Activated naive CD4-positive, alpha-beta T cell treated with anti-CD3 and anti-CD28 coated beads, Interleukin-2, amount 10 ng/mL, durations not matched to agents 7 days and 5 days (primary cell): Measurements from ENCODE around the gene AHR.
"Not testable (repeated sequence)": the region's sequence is repeated elsewhere in the genome, so short reads cannot be mapped to it uniquely, and the experiment has no call there.

ENCODE experiments used
- CTCF ChIA-PET: fragments of 350-600 bp; sonication (Branson Sonifier 250); formaldehyde crosslinking; loops from one replicate; lab custom pipeline; 2021; ENCODE audit warnings: antibody characterized with exemption; lab: Charles Lee
- DNase-seq: peaks from one replicate; pipeline ENCODE4 v3.0.0-alpha.2; 2020
- H3K27ac Mint-ChIP-seq: one replicate; pipeline ENCODE4 v1.8.0; 2021; ENCODE audit warnings: mild to moderate bottlenecking, moderate library complexity, mixed read lengths
- H3K27me3 Mint-ChIP-seq: one replicate; pipeline ENCODE4 v1.8.0; 2021; ENCODE audit warnings: mild to moderate bottlenecking, mixed read lengths
- H3K36me3 Mint-ChIP-seq: one replicate; pipeline ENCODE4 v1.8.0; 2021; ENCODE audit warnings: mixed read lengths
- H3K4me1 Mint-ChIP-seq: one replicate; pipeline ENCODE4 v1.8.0; 2021; ENCODE audit warnings: mixed read lengths
- H3K4me3 Mint-ChIP-seq: one replicate; pipeline ENCODE4 v1.8.0; 2021; ENCODE audit warnings: mild to moderate bottlenecking, moderate library complexity, mixed read lengths
- H3K9me3 Mint-ChIP-seq: one replicate; pipeline ENCODE4 v1.8.0; 2021; ENCODE audit warnings: mixed read lengths

The AHR gene

DNA sequence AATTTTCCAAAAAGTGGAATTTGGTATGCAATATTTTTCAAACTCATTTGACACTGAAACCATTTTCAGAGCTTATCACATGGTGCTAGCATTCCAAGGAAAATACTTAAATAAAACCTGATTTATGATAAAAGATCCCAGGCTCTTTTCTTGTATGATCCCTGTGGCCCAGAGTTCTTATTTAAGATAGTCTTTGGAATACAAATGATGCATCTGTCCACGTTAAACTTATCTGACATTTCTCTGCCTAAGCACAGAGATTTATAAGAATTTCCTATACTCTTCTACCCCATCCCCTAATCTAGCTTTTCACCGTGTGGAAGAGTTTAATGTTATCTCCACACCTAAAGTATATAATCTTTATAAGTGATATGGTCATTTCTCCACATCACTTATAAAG is 66.2 kb downstream of the AHR start:
- Mint-ChIP-seq H3K27me3 (no peaks in the 10 kb centered on the region), H3K9me3 (peaks cover 4% of the 10 kb centered on the region), H3K27ac (no peak overlapping the region), H3K36me3 (peaks cover 2% of the 10 kb centered on the region), H3K4me1 (peaks cover 7% of the 10 kb centered on the region), H3K4me3 (no peak overlapping the region)
- CTCF ChIA-PET: interaction anchor here (1.3 kb wide), 1 partner anchor 382 kb away, joined by 3 read pairs; no protein-coding TSS in a partner anchor
- DNase-seq: no peak

DNA sequence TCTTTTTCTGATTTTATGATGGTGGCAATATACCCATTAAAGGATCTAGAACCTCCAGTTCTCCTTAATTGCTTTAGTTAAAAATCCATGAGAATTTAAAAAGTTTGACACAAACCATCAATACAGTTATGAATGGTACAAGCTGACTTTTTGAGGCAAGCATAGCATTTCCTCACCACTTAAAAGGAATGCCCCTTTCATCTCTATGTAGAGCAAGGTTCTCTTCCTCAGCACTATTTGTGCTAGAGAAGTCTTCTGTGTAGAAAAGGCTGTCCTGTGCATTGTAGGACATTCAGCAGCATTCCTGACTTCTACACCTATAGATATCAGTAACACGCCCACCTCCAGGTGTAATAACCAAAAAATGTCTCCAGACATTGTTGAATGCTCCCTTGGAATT is 67.3 kb downstream of the AHR start:
- no peak for DNase-seq
- Mint-ChIP-seq H3K27ac (no peak overlapping the region), H3K4me3 (no peak overlapping the region), H3K36me3 (no peaks in the 10 kb centered on the region), H3K27me3 (no peaks in the 10 kb centered on the region), H3K9me3 (peaks cover 4% of the 10 kb centered on the region), H3K4me1 (peaks cover 7% of the 10 kb centered on the region)
- CTCF ChIA-PET: interaction anchor here (1.3 kb wide), 1 partner anchor 383 kb away, joined by 3 read pairs; no protein-coding TSS in a partner anchor

DNA sequence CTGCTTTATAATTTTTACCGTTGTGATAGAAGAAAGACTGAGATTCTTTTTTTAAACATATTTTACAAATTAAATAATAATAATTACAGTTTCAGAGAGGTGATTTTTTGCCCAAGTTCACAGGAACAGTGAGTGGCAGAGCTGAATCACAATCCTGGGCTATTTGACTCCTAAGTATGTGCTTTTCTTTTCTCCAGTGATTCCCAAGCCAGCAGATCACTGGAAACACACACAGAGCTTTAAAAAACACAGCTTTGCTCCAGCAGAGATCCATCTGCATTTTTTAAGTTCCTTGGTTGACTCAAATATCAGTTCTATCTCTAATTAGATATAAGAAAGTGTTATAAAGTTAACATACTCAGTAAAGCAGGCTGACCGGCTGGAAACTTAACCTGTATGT is 69.0 kb downstream of the AHR start:
- H3K27ac Mint-ChIP-seq: no peak overlapping the region
- H3K4me3 Mint-ChIP-seq: no peak overlapping the region
- peaks cover 7% of the 10 kb centered on the region for H3K4me1 Mint-ChIP-seq
- DNase-seq: no peak
- CTCF ChIA-PET: no interaction called here
- no peaks in the 10 kb centered on the region for H3K36me3 Mint-ChIP-seq
- H3K27me3 Mint-ChIP-seq: no peaks in the 10 kb centered on the region
- H3K9me3 Mint-ChIP-seq: no peaks in the 10 kb centered on the region

DNA sequence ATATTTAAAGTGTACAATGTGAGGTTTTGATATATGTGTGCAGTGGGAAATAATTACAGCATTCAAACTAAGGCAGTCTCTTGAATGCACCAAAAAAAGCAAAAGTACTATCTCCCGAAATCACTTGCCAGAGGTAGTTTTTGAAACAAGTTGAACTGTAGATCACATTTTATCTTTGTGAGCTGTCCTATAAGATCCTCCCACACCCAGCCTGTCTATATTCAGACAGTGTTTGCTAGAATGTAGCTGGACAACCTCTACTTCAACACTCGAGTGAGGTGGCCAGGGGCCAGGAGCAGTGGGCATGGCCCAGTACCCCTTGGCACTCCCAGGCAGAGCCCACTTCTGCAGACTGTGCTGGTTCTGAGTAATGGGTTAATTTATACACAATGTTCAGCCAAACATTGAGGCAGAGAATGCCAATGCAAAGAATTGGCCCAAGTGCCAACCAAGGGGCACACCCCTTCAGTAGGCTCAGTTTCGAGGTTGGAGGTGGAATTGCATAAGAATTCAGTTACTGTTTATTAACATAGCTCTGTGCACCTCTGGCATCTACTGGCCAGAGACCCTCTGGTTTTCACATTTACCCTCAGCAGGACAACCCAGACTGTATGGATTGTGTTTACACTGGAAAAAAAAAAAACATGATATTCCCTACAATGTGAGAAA is 70.5 kb downstream of the AHR start:
- Mint-ChIP-seq H3K4me1 (peaks cover 7% of the 10 kb centered on the region), H3K4me3 (no peak overlapping the region), H3K36me3 (no peaks in the 10 kb centered on the region), H3K27ac (no peak overlapping the region), H3K27me3 (no peaks in the 10 kb centered on the region), H3K9me3 (no peaks in the 10 kb centered on the region)
- CTCF ChIA-PET: interaction anchor here (0.7 kb wide), 1 partner anchor 1675 kb away, joined by 4 read pairs; no protein-coding TSS in a partner anchor
- no peak for DNase-seq

DNA sequence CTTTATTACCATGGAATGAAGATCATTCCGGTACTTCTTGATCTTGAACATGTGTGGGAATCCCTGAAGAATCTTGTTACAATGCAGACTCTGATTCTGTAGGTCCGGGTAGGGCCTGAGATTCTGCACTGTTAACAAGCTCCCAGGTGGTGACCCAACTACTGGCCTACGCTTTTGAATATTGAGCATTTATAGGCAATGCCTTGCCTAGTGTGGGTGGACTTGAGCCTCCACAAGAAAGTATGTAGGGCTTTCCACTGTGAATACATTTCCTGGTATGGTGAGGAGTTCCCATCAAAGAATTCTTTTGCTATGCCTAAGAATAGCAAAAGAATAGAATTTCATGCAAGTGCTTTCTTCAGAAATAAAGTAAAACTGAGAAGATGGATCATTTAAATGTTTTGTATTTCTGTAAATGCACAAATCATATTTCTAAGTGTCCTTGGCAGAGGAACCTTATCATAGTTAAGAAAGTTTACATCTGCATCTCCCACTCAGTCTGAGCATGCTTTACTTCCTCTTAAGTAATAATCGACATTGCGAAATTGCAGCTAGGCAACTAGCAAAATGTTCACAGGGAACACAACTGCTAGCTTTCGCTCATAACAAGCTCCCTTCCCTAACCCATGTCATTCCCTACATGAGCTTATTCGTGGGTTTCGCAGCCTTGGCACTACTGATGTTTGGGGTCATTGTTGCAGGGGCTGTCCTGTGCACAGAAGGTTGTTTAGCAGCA is 71.4 kb downstream of the AHR start:
- no peak overlapping the region for H3K4me3 Mint-ChIP-seq
- no peaks in the 10 kb centered on the region for H3K27me3 Mint-ChIP-seq
- H3K27ac Mint-ChIP-seq: no peak overlapping the region
- no peaks in the 10 kb centered on the region for H3K36me3 Mint-ChIP-seq
- H3K4me1 Mint-ChIP-seq: peaks cover 7% of the 10 kb centered on the region
- CTCF ChIA-PET: interaction anchor here (0.7 kb wide), 1 partner anchor 1674 kb away, joined by 4 read pairs; no protein-coding TSS in a partner anchor
- no peaks in the 10 kb centered on the region for H3K9me3 Mint-ChIP-seq
- no peak for DNase-seq

DNA sequence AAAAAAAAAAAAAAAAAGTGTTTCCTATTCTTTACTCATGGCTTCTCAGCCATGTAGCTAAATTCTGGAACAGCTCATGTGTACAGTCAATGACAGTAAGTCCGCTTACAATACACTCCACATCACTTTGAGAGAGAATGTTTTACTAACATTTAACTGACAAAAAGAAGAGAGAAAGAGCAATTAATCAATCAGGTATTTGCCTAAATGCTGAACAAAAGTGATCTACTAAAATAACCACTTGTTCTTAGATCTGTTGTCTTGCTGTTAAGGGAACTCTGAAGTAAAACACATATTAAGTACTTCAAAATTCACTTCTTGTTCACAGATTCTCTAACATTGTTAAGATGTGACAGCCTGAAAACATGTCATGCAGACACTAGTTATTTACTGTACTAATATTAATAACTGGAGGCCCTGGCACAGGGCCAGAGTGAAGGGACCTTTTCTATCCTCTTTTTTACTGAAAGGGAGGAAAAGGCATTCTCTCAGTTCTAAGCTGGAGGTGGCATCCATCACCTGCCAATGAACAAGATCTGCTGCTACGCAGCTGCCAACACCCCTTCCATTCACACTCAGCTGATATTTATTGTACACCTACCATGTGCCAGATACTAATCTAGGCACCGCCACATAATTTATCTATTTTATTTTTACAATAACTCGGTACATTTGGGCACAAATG is 72.6 kb downstream of the AHR start:
- H3K9me3 Mint-ChIP-seq: no peaks in the 10 kb centered on the region
- no peak overlapping the region for H3K4me3 Mint-ChIP-seq
- CTCF ChIA-PET: interaction anchor here (0.6 kb wide), 1 partner anchor 160 kb away, joined by 3 read pairs; no protein-coding TSS in a partner anchor
- no peak for DNase-seq
- no peak overlapping the region for H3K27ac Mint-ChIP-seq
- peaks cover 2% of the 10 kb centered on the region for H3K4me1 Mint-ChIP-seq
- H3K36me3 Mint-ChIP-seq: no peaks in the 10 kb centered on the region
- no peaks in the 10 kb centered on the region for H3K27me3 Mint-ChIP-seq

DNA sequence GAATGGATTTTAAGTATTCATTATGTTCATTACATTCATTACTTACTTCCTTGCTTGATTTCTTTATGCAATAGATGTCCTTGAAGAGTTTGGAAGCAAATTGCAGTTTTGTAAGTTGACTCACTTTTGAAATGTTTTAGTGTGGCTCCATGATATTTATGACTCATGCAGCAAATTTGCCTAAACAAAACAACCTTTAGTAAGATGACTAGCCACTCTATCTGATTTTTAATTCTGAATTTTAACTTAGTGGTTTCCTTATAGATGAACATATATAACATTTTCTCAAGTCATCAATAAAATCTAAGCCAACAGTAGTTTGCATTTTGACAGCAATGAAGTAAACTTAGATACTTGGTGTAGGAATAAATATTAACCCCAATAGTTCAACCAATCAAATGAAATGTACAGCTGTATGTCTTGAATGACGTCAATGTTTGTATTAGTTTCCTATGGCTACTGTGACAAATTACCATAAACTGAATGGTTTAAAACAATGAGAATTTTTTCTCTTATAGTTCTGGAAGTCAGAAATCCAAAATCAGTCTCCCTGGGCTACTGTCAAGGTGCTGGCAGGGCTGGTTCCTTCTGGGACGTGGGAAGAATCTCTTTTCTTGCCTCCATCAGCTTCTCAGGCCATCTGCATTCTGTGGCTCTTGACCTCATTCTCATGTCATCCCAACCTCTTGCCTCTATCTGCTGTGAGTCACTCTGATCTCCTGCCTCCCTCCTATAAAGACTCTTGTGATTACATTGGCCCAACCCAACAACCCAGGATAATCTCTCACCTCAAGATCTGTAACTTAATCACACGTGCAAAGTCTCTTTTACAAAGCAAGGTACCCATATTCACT is 73.4 kb downstream of the AHR start:
- DNase-seq: no peak

DNA sequence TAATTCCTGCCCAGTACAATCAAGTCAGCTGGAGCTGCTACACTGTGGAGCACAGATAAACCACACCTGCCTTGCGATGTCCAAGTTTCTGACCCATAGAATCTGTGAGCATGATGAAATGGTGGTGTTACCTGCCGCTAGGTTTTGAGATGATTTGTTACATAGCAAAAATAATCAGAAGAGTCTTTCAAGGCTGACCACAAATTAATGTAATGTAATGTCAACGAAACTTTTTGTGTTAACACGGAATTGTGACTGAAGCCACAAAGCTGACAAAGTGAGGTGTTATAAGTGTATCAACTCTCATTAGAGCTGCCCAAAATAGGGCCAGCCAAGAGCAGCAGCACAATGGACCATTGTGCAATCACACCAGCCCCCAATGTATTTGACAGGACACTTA is 75.7 kb downstream of the AHR start:
- H3K27ac Mint-ChIP-seq: no peak overlapping the region
- H3K27me3 Mint-ChIP-seq: peaks cover under 1% of the 10 kb centered on the region
- DNase-seq: no peak
- CTCF ChIA-PET: interaction anchor here (0.5 kb wide), 1 partner anchor 668 kb away, joined by 3 read pairs; no protein-coding TSS in a partner anchor
- H3K4me3 Mint-ChIP-seq: no peak overlapping the region
- H3K9me3 Mint-ChIP-seq: no peaks in the 10 kb centered on the region
- no peaks in the 10 kb centered on the region for H3K36me3 Mint-ChIP-seq
- H3K4me1 Mint-ChIP-seq: no peaks in the 10 kb centered on the region

More for the DNA sequence above, 73.4 kb downstream of the AHR start:
- no peaks in the 10 kb centered on the region for H3K4me1 Mint-ChIP-seq
- no peak overlapping the region for H3K4me3 Mint-ChIP-seq
- H3K36me3 Mint-ChIP-seq: no peaks in the 10 kb centered on the region
- no peaks in the 10 kb centered on the region for H3K9me3 Mint-ChIP-seq
- CTCF ChIA-PET: no interaction called here
- no peaks in the 10 kb centered on the region for H3K27me3 Mint-ChIP-seq
- H3K27ac Mint-ChIP-seq: no peak overlapping the region

DNA sequence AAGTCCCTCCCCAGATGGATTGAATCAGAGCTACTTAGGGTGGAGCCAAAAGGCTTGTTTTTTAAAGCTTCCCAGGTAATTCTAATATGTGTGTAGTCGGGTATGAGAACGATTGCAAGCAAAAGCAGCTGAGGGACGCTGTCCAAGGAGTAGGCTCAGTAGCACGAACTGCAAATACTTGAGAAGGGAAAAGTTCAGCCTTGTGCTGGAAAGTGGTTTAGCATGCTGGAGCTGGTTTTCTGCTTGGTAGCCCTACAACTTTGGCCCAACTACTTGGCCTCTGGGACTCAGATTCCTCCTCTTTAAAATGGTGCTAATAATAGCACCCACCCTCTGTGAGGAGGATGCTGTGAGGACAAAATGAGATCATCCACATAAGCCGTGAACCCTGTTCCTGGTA is 76.2 kb downstream of the AHR start:
- Mint-ChIP-seq H3K4me3 (no peak overlapping the region), H3K27ac (no peak overlapping the region), H3K4me1 (no peaks in the 10 kb centered on the region), H3K36me3 (no peaks in the 10 kb centered on the region), H3K27me3 (peaks cover 3% of the 10 kb centered on the region), H3K9me3 (no peaks in the 10 kb centered on the region)
- no peak for DNase-seq
- CTCF ChIA-PET: interaction anchor here (0.5 kb wide), 1 partner anchor 668 kb away, joined by 3 read pairs; no protein-coding TSS in a partner anchor

DNA sequence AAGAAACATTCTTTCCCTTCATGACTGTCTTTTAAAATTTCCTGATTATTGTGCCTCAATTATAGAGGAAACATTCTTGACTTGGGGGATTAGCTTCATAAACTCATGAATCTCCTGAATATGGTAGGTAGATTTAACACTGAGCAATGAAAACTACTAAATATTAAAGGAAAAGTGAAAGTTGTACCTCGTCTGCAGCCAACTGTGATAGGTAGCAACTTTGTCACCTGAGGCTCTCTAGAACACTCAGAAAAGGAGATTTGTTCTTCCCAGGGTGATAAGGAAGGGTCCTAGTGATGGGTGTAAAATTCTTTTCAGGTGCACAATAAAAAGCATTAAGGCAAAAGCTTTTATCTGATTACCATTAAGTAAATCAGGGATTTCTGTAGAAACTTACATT is 78.1 kb downstream of the AHR start:
- no peak for DNase-seq
- Mint-ChIP-seq H3K9me3 (no peaks in the 10 kb centered on the region), H3K4me3 (no peak overlapping the region), H3K4me1 (no peaks in the 10 kb centered on the region), H3K27me3 (peaks cover 3% of the 10 kb centered on the region), H3K27ac (no peak overlapping the region), H3K36me3 (no peaks in the 10 kb centered on the region)
- CTCF ChIA-PET: interaction anchor here (1.4 kb wide), 1 partner anchor 41 kb away, joined by 3 read pairs; no protein-coding TSS in a partner anchor

DNA sequence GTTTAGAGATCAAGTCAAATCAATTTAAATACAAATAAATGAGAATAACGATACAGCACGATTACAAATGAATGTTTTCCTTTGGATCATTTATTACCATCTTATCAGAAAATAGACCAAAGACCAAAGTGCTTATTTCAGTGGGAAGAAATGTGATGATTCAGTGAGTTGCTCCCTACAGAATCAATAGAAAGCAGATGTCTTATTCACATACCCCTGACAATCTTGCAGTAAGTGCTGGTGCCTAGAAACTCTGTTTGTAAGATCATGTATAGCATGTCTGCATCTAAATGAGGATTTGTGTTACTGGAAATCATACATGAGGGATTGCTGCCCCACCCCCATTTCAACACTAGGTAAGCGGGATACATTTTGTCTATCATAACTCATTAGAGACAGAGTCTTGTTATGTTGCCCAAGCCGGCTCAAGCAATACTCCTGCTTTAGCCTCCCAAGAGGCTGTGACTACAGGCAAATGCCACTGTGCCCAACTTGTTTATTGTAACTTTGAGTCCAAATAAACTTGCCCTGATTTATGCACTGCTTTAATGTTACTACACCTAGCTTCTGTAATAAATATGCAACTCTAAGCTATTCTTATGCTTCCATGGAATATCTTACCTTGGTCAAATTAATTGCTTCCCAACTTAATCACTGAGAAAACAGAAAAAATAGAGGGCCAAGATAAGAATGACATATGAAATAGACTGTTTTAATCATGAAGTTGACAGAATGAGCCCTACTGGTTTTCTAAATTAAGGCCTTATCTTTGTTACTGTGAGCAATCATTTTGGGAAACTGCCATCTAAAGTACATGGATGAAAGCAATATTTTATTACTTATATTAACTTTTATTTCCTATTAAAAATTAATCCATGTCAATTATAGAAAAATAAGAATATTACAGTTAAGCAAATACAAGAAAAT is 82.5 kb downstream of the AHR start:
- Mint-ChIP-seq H3K36me3 (no peaks in the 10 kb centered on the region), H3K27me3 (peaks cover 3% of the 10 kb centered on the region), H3K4me3 (no peak overlapping the region), H3K4me1 (no peaks in the 10 kb centered on the region), H3K9me3 (no peaks in the 10 kb centered on the region), H3K27ac (no peak overlapping the region)
- CTCF ChIA-PET: no interaction called here
- DNase-seq: no peak

DNA sequence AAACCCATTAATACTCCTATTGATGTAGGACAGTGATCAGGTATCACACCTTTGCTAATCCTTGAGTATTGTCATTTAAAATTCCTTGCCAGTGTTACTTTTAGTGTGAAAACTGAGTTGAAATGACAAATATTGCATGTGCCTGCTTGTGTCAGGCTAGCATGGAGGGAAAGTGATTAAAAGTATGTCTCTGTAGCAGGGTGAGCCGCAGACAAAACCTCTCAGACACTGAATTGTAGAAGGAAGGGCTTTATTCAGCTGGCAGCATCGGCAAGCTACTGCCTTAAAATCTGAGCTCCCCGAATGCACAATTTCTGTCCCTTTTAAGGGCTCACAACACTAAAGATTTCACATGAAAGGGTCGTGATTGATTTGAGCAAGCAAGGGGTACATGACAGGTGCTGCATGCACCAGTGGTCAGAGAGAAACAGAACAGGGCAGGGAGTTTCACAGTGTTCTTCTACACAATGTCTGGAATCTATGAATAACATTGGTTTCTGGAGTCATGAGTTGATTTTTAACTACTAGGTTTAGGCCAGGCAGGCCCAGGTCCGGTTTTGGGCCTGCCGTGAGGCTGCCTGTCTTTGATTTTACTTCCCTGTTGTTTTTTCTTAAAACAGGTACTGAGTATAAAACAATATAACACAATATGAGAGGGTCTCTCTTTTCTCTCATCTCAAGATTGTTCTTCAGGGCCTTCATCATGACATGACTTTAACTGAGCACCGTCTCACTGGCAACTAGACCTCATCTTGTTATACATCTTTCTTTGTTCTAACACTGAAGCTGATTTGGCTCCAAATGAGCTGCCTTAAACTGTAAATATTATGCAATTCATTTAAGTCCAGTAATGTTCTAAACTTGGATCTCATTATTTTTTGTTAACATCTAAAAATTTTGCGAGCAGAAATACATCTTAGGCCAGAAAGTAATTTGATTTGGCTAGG is 84.2 kb downstream of the AHR start:
- H3K36me3 Mint-ChIP-seq, H3K9me3 Mint-ChIP-seq, CTCF ChIA-PET, DNase-seq, H3K4me3 Mint-ChIP-seq, H3K27me3 Mint-ChIP-seq, H3K4me1 Mint-ChIP-seq, H3K27ac Mint-ChIP-seq: not testable (repeated sequence)
